ENCODE data around the gene PIK3AP1.
"Not testable (repeated sequence)": the region's sequence is repeated elsewhere in the genome, so short reads cannot be mapped to it uniquely, and the experiment has no call there.

PIK3AP1 gene

GRCh38 chr10:96698305-96698704 lies 22.0 kb downstream of the PIK3AP1 start:
- not testable (repeated sequence) for H3K4me3 ChIP-seq (ENCODE audit: low read depth, low read length)

- no peak overlapping the region for H3K4me3 ChIP-seq (ENCODE audit: low read depth, low read length)
Observed at GRCh38 chr10:96697438-96697837, 22.9 kb downstream of the PIK3AP1 start.

DNA sequence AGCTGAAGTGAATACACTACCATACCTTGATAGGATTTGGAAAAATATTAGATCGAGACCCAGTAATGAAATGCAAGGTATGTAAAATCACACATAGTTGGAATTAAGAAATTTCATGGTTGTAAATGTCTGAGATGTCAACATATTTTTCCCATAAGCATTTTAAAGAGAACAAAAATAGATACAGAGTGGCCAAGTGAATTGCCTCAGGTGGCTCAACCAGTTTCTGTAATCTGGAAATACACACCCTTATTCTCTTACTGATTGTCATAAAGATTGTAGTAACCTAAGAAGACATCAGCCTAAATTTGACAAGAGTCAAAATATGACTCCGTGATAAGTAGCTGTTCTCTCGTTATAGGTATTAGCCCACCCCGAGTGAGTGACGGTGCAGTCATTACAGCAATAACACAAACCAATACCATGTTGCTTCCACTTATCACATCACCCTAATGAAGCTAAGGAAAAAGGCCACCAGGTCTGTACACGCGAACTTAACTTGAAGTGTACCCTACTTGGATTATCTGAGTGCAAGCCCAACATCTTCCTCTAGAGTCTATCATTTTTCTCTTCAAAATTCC lies 23.4 kb downstream of the PIK3AP1 start:
- H3K4me3 ChIP-seq (ENCODE audit: low read depth, low read length) = no peak overlapping the region

- no peak overlapping the region for H3K4me3 ChIP-seq (ENCODE audit: low read depth, low read length)
Observed at GRCh38 chr10:96695975-96696634, 24.2 kb downstream of the PIK3AP1 start.

GRCh38 chr10:96695366-96695765 lies 24.9 kb downstream of the PIK3AP1 start:
- H3K4me3 ChIP-seq (ENCODE audit: low read depth, low read length) = no peak overlapping the region

- H3K4me3 ChIP-seq (ENCODE audit: low read depth, low read length) = no peak overlapping the region
Observed at GRCh38 chr10:96693431-96693830, 26.9 kb downstream of the PIK3AP1 start.

DNA sequence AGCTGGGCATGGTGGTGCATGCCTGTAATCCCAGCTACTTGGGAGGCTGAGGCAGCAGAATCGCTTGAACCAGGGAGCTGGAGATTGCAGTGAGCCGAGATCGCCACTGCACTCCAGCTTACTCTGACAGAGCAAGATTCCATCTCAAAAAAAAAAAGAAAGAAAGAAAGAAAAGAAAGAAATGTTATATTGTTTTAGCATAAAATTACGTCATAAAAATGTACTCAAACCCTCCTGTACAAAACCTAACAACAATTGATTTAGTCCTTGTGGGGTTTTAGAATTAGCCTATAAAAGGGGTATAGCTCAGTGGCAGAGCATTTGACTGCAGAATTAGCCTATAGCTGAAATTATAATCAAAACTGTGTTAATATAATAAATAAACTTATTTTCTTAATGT lies 27.9 kb downstream of the PIK3AP1 start:
- no peak overlapping the region for H3K4me3 ChIP-seq (ENCODE audit: low read depth, low read length)

DNA sequence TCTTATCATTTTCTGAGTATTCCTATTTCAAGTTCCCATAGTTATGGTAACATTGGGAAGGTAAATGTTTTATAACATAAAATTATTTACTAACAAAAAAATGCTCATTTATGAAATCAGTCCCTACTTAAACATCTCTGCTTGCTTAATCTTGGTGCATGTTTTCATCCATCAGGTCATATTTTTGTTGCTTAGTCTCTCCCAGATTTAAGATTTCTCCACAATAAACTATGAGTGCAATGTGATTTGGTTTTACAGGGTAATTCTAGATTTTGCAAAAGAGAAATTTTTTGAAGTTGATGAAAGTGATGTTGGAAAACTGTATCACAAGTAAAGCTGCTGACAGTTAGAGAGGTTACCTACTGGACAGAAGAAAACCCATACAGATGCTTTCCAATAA lies 28.6 kb downstream of the PIK3AP1 start:
- no peak overlapping the region for H3K4me3 ChIP-seq (ENCODE audit: low read depth, low read length)

DNA sequence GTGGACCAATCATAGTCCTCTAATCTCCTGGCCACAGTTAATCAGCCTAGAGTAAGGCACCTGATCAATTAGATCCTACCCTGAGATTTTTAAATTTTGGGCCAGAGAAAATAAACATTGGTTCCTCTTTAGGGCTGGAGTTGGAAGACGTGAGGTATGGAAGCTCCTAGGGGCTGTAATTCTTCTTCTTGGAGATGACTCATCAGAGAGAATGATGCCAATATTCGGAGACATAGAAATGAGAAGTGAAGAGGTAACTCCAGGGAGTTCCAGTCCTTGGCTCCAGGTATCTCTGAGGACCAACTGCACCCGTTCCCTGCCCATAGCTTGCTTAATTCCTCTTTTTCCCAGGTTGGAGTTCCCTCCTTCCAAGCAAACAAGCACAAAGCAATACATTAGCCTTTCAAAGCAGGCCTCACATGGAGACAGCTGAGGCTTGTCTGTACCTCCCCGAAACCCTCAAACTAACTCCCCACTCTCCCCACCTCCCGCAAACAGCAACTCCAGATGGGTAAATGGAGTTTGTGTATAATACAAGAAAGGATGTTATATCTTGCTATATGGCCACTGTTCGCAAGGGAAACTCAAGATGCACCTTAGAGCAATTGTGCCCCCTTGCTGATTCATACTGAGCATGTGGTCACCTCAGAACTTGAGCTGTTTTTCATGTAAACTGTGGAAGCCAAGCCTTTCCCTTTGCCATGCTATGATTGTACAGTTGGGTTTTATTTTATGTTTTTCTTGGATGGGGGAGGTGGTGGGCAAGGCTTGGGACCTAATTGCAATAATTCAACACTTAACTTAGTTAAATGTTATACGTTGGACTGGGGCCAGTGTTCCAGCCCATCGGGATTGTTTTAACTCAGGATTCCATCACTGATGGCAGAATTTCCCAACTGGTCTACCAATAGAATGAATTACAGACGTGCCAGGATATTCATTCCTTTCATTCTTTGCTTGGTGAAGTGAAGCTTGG lies 29.3 kb downstream of the PIK3AP1 start:
- H3K4me3 ChIP-seq (ENCODE audit: low read depth, low read length) = no peak overlapping the region

GRCh38 chr10:96688789-96689188 lies 31.5 kb downstream of the PIK3AP1 start:
- no peak overlapping the region for H3K4me3 ChIP-seq (ENCODE audit: low read depth, low read length)

- no peak overlapping the region for H3K4me3 ChIP-seq (ENCODE audit: low read depth, low read length)
Observed at GRCh38 chr10:96687317-96688012, 32.8 kb downstream of the PIK3AP1 start.

DNA sequence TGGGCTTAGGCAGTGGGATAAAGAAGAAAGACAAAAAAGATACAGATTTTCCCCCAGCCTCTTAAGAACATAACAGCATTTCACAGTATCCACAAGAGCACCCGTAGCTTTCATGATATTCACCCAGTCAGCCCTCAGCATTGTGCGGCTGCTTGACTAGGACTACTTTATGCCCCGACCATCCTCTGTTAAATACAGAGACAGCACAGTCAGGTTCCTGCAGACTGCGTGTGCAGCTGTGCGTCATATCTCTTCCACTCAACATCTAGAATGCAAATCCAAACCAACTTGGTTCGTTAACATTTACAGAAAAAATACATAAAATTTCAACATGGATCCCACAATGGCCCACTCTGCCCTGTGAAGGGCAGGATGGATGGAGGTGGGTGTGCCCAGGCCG lies 33.8 kb downstream of the PIK3AP1 start:
- H3K4me3 ChIP-seq (ENCODE audit: low read depth, low read length) = no peak overlapping the region

DNA sequence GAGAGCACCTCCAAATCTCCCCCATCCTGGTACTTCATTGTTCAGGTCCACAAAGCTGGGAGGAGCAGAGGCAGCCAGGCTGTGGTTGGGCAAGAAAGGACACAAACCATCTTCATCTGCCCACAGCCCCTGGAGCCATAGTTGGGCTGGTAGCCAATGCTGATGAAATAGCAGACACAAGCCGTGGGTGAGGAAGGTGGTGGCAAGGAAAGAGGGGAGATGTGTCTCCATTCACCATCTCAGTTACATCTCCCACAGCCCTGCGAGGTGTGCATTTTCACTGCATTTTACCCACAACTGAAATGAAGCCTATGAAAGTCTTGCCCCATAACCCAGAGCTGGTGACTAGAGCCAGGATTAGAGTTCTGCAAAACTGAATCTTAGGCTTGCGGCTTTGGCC lies 35.0 kb downstream of the PIK3AP1 start:
- no peak overlapping the region for H3K4me3 ChIP-seq (ENCODE audit: low read depth, low read length)

- H3K4me3 ChIP-seq (ENCODE audit: low read depth, low read length) = no peak overlapping the region
Observed at GRCh38 chr10:96684826-96685225, 35.5 kb downstream of the PIK3AP1 start.

DNA sequence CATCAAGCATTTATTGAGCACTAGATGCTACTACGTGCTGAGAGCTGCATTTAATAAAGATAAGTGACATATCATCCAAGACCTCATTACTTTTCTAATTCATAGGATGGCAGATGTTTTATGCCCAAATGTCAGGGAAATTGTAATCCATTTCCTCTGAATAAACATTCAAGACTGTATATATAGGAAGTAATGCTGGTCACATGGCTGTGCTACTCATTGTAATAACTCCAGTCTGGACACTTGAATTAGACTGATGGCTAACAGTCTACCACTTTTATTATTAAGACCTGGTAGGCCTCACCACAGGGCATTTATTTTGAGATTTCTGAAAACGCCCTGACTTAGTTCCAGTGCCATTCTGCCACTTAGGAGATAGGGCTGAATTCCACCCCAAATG lies 36.6 kb downstream of the PIK3AP1 start:
- no peak overlapping the region for H3K4me3 ChIP-seq (ENCODE audit: low read depth, low read length)

DNA sequence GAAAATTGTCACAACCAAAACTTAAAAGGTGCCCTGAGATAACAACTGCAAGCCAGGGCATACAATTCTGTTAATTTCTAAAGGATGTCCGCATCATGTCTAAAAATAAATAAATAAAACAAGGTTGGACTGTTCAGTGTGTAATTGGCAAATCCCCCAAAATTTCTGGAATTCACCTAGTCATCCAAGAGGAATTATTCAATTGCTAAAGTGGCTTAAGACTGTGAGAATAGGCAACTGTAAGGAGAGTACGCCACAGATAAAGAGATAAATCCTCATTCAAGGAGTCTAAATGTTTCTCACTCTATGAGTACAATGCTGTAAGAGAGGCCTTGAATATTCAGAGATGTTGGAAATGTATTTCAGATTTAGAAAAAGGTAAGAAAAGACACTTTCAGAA lies 37.2 kb downstream of the PIK3AP1 start:
- H3K4me3 ChIP-seq (ENCODE audit: low read depth, low read length) = no peak overlapping the region

DNA sequence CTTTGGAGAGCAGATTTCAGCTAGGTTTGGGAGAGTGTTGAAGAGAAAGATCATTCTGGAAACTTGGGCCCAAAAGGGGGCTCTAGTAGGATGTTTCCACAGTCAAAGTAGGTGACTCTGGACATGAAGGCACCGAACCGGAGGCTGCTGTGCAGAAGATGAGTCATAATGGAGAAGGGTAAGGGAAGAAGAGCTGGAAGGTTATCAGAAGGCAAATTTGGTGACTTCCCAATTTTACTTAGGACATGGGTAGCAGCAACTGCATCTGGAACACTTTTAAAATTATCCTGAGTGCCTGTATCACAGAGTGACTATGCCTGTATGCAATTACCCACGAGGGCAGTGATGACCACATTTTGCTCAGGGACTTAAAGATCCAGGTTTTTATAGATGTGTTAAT lies 38.8 kb downstream of the PIK3AP1 start:
- no peak overlapping the region for H3K4me3 ChIP-seq (ENCODE audit: low read depth, low read length)

GRCh38 chr10:96680463-96680862 lies 39.9 kb downstream of the PIK3AP1 start:
- H3K4me3 ChIP-seq (ENCODE audit: low read depth, low read length) = not testable (repeated sequence)

DNA sequence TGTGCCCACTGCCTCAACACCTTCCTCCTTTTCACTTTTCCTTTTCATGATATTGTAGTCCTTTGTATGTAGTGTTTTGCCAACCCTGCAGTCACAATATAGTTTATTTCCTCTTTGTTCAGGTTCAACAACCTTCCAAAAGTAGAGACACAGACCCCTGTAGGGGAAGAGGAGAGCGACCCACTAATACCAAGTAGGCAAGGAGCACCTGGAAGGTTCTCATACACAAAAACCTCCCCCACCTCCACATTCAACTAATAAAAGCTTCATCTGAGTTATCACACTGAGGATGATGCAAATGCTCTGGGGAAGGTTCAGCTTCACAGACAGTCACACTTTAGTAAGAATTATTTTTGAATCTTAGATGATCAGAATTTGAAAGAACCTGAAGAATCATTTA lies 41.6 kb downstream of the PIK3AP1 start:
- no peak overlapping the region for H3K4me3 ChIP-seq (ENCODE audit: low read depth, low read length)

DNA sequence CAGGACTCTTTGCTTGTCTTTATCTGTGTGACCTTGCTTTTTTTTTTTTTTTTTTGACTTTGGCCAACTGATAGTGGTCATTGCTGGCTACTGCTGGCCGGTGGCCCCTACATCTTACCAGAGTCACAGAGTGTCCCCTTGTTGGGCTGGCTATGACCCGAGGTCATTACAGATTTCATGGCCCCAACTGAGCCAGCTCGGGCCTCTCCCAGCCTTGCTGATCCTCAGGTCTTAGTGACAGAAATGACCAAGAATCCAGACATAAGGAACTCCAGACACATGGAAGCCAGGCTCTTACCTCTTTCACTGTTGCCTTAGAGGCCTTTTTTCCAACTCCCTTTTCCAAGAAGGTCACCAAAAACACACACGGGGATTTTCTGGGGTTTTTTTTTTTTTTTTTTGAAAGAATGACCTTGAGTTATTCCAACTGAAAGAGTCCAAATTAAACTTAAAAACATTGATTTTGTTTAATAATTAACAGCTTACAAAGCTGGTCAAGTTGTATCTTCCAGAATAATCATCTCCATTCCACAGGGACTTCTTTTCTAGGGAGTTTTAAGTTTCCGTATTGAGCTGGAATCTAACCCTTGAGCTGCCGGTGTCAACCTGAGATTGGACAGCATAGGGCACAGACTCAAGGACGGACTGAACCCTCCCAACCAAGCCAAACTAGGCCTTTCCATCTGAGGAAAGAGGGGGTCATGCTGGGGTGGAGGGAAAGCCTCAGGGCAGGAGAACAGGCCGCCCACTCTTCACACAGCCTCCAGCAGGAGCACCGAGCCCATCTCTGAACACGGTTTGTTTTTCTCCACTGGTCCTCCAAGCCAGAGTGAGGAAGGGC lies 43.8 kb downstream of the PIK3AP1 start:
- no peak overlapping the region for H3K4me3 ChIP-seq (ENCODE audit: low read depth, low read length)
